Activated T-cell treated with anti-CD3 and anti-CD28 coated beads for 24 hours (primary cell): ENCODE results near the gene XRCC5.
A peak's percentile ranks its signal among the peaks of the same experiment; 100 is the strongest.
"Not testable (repeated sequence)": the region's sequence is repeated elsewhere in the genome, so short reads cannot be mapped to it uniquely, and the experiment has no call there.

Source experiments
- DNase-seq: peaks from one replicate; pipeline ENCODE4 v3.0.0-alpha.2; 2020; ENCODE audit warnings: low read depth

XRCC5 gene

DNA sequence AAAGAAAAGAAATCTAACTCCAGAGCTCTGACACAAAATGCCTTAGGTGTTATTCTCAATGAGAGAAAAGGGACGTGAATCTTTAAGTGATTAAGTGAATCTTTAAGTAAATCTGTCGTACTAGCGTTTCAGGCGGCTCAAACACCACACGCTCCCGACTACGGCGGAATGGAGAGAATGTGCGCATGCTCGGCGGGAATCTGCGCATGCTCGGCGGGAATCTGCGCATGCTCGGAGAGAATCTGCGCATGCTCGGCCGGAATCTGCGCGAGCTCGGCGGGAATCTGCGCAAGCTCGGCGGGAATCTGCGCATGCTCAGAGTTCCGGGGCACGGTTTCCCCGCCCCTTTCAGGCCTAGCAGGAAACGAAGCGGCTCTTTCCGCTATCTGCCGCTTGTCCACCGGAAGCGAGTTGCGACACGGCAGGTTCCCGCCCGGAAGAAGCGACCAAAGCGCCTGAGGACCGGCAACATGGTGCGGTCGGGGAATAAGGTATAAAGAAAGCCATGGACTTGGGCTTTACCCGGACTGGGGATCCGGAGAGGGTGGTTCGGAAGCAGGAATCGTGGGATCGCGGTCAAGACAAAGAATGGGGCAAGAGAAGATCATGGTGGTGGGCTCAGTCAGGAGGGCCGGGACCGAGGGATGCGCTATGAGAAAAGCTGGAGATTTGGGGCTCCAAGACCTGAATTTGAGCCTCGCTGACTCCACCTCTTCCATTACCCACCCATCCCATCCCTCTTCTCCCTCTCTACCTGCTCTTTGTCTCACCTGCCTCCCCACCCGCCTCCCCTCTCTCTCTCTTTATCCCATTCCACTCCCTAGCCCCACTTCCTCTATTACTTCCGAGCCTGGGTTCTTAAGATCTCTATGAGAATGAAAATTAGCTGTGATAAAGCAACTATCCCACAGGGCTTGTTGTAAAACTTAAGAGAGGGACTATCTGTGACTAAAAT lies at the start of gene XRCC5:
Gene XRCC5 (plus strand): TSS at position 382 of the 955 bp plus-strand sequence. CDS start 89 bp downstream, at position 471.
- DNase-seq, result peak; percentile 97

DNA sequence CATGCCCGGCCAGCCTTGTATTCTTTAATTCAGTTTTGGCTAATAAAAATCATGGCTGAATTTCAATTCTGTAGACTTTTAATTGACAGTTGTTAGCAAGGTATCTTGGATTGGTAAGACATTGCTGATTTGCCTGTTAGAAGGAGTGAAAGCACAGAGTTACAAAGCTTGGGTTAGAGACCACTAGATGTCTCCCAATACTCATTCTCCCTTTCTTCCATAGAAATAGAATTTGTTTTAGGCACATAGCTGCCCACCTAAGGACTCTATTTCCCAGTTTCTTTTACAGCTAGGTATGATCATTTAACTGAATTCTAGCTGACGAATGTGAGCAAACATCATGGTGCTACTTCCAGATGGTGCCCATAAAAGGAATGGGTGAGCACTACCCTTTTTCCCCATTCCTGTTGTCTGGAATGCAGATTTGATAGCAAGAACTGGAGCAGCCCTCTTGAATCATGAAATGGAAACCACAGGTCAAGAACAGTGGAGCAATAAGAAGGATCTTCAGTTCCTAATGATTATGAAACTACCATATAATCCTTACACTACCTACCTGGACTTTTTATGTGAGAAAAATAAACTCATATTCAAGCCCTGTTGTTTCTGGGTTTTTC lies 45.0 kb upstream of the XRCC5 start:
- DNase-seq, result no peak

DNA sequence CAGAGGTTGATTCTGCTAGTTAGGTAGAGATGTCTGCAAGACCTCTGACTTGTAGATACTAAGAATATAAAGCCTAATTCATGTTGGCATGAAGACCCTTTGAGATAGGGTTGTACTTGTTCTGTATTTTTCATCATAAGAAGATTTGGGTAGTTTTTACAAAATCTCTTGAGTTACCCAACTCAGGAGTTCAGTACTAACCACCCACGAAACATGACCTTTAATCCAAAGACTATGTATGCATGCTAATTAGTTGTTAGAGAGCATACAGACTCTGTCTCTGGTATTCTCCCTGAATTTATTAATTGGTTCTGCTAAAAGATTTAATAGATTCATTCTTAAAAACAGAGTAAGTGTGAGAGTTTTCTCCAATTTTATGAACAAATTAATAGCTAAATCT lies 44.5 kb upstream of the XRCC5 start:
- no peak for DNase-seq

DNA sequence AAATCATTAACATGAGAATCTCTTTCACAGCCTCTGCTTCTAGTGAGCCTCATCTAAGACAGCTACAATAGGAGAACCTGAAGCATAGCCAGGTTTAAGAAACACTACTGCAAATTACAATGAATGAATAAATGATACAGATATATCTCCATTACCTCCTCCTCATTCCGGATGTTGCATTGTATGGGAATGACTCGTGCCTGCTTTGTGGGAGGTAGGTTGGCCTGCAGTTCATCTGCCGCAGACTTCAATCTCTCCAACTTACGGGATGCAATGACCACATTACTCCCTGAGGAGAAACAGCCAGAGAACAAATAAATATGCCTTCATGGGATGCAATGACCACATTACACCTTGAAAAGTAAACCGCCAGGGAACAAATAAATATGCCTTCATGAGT lies 42.9 kb upstream of the XRCC5 start:
- DNase-seq, result no peak

DNA sequence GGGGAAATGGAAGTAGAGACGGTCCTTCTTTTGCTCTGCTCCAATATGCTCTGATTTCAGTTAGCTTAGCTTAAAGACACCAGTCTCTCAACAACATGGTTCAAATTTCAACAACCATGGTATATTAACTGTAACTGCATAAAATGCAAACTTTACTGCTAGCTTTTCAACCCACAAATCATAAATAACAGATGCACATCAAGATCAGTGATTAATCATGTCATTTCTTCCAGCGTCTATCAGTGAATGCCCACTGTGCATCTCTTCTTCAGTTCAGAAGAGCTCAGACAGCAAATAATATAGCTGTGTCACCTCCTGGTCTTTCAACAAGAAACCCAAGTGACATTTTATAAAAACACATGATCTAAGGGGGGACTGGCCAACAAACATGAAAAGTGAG lies 40.1 kb upstream of the XRCC5 start:
- no peak for DNase-seq

DNA sequence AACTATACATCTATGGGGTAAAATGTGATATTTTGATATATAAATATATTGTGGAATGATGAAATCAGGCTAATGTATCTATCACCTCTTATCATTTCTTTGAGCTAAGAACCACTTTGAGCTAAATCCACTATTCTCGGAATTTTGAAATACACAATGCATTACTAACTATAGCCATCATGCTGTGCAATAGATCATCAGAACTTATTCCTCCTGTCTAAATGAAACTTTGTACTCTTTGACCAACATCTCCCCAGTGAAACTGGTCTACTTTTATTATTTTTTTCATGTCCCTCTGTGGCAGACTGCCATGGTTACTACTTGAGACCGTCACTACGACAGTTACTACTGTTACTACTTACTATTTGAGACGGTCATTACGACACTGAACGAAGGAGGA lies 39.0 kb upstream of the XRCC5 start:
- no peak for DNase-seq

DNA sequence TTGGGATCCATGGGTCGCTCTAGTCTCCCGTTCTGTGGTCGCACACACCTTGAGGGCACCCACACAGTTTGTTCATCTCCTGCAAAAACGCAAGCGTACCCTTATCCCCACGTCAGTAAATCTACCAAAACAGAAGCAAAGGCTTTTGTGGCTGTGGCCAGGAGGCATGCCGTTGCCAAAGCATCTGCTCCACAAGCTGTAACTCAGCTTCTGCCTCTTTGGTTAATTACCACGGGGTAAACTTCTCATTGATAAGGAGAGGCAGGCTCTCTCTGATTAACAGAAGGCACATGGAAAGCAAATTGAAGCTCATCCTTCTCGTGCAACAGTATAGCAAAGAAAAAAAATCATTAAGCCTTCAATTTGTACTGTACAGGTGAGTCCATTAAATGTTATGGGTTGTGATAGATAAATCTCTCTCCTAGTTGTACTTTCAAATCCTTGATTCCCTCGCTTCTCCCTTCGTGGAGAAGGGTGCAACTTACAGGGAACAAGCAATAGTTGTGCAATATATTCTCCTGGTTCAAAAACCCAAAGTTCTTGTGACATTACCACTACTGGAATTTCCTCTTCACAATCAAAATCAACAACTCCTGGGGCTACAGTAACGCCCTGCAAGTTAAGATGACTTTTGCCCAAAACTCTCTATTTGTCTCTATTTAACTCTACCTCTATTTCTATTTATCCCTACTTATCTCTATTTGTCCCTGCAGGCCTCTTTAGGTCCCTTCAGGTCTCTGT lies 37.9 kb upstream of the XRCC5 start:
- DNase-seq, result no peak

DNA sequence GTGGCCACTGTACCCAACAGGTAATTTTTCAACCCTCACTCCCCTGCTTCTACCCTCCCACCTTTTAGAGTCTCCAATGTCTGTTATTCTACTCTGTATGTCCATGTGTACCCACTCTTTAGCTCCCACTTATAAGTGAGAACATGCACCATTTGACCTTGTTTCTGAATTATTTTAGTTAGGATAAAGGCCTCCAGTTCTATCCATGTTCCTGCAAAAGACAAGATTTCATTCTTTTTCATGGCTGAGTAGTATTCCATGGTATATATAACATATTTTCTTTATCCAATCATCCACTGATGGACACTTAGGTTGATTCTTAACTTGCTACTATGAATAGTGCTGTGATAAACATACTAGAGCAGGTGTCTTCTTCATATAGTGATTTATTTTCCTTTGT lies 36.7 kb upstream of the XRCC5 start:
- no peak for DNase-seq

DNA sequence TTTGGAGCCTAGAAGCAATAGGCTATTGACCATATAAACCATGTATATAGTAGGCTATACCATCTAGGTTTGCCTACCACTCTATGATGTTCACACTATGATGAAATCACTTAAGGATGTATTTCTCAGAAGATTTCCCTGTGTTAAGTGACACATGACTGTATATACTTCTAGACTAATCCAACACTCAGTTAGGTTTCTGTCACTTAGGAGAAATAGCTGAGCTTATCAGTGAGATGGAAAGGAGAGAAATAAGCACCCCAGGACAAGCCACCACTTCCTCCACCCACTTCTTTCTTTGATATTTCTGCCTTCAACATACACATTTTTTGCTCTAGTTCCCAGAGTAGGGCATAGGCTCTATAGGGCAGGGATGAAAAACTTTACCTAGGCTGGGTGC lies 35.4 kb upstream of the XRCC5 start:
- no peak for DNase-seq

DNA sequence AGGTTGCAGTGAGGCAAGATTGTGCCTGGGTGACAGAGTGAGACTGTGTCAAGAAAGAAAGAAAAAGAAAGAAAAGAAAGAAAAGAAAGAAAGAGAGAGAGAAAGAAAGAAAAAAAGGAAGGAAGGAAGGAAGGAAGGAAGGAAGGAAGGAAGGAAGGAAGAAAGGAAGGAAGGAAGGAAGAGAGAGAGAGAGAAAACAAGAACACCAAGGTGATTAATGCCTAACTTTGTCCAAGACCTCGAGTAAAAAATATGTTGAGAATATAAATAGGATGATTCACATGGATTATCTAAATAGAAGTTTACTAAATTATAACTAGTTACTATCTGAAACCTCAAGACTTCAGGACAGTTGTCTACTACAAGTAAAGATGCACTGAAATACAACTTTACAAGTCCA lies 34.8 kb upstream of the XRCC5 start:
- DNase-seq, result no peak

DNA sequence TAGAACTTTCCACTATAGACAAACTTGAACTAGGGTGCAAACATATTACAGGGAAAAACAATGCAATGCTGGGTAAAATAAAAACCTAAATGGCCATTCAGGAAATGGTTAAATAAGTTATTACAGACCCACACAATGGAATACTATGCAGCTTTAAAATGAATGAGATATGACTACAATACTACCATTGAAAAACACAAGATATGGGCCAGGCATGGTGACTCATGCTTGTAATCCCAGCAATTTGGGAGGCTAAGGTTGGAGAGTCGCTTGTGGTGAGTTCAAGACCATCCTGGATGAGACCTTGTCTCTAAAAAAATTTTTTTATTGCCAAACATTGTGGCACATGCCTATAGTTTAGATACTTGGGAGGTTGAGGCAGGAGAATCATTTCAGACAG lies 34.4 kb upstream of the XRCC5 start:
- DNase-seq, result no peak

DNA sequence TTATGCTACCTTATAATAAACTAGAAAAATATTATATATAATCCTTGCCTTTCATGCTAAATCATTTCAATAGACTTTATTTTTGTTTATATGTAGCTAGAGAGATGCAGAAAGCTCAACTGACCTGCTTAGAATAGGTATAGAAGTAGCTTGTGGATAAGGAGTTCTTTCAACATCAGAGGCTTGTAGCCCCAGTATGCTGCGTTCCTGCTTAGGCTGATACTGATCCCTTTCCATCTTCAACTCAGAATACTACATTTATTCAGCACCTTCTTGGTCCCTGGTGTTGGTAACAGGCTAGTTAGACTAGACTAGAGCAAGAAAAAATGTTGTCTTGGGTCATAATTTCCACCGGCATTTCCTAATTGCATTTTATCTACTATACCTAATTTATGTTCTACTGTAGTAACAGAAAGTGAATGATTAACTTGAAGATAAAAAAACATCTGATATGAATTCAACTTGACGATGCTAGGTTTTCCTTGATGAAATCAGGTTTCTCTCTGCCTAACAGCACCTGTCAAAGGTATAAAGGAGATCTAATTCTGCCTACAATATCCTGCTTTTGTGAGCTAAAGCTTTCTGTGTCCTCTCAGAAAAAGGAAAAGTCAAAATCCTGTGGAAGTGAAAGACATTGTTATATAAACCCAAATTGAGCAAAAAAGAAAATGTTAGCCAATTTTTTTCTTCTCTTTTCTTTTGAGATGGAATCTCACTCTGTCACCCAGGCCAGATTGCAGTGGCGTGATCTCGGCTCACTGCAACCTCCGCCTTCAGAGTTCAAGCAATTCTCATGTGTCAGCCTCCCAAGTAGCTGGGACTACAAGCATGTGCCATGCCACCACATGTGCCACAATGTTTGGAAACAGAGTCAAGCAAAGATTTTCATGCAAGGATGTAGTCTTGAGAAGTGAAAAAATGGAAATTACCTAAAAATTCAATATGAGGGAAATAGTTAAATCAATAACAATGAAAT lies 33.4 kb upstream of the XRCC5 start:
- no peak for DNase-seq

DNA sequence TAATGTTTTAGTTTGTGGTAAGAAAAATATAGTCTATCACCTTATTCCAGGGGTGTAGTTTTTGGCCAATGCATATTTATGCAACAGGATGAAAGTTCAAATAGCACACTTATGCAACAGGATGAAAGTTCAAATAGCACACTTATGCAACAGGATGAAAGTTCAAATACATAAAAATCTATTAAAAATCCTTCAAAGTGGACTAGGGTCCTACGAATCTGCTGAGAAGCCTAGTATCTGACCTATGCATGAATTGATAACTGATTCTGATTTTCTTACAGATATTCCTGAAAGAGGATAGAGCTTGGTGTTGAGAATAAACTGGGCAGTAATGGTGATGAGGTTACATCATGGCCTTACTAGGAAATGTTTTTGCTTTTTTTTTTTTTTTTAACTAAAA lies 30.4 kb upstream of the XRCC5 start:
- no peak for DNase-seq

DNA sequence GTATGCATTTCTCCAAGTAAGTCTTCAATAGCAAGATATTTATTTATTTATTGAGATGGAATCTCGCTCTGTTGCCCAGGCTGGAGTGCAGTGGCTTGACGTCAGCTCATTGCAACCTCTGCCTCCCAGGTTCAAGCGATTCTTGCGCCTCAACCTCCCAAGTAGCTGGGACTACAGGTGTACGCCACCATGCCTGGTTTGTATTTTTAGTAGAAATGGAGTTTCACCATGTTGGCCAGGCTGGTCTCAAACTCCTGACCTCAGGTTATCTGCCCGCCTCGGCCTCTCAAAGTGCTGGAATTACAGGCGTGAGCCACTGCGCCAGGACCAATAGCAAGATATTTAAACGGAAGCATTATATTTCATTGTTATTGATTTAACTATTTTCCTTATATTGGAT lies 29.1 kb upstream of the XRCC5 start:
- not testable (repeated sequence) for DNase-seq

DNA sequence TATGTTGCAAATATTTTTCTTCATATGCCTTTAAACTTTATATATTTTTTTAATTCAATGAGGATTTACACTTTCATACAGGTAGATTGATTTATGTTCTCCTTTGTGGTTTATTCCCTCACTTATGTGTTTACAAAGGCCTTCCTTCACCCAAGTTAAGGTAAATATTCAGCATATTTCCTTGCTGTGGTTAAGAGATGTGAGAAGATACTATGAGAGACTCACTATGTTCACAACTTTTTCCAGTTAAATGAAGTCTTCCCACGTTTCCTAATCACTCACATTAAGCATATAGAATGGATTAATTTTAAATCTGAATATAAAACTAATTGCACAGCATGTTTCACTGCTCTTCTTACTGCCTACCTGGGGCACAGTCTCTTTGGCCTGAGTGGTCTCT lies 28.1 kb upstream of the XRCC5 start:
- no peak for DNase-seq

DNA sequence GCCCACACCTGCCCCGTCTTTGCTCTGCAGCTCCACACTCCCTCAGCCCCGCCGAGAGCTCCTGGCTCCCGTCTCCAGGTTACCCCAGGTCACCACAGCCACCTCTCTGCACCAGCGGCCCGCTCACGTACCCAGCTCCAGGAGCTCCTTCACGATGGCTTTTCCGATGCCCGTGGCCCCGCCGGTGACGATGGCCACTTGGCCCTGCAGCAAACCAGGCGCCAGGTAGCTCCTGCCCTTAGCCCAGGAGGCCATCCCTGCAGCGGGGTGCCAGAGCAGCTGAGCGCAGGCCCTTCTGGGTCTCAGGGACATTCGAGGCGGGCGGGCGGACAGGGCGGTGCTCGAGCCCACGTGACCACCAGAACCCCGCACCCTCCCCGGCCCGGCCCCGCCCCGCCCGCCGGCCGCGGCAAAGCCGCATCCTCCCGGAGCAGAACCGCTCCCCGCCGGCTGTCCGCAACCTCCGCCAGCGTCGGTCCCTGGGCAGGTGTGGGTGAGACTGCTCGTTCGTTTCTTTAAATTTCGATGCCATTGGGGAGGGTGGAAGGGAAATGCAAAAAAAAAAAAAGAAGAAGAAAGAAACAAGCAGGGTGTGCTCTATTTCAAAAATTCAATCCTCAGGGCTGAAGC lies 27.5 kb upstream of the XRCC5 start, which contains the start of the genes PECR and TMEM169:
Gene PECR (minus strand): TSS at position 323 of the 630 bp plus-strand sequence. CDS start 68 bp downstream, at position 255.
Gene TMEM169 (plus strand): TSS at position 433 of the 630 bp plus-strand sequence. CDS start 14,045 bp downstream, outside the sequence.
- peak; percentile 66 for DNase-seq

DNA sequence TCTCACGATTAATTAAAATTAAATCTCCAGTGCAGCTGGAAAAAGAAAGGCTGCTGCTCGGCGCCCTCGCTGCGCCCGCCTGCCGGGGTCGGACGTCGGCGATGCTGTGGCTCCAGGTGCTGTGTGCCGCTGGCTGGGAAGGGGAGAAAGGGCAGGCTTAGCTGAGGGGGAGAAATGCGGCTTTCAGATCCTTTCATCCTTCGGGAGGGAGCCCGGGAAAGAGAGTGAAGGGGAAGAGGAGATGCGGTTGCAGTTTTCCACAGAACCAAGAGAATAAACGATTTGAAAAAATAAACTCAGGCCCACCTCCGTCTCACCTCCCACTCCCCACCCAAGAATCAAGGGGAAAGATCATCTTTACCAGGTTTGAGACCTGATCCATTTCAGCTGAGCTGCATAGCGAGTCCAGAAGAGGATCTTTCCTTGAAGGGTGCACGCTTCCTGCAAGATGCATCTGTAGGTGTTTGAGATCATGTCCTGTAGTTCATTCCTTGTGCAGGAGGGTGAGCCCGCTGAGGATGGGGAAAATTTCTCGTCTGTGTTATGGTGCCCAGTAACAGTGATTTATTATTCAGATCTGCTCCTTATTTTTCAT lies 26.9 kb upstream of the XRCC5 start:
- DNase-seq, result no peak

DNA sequence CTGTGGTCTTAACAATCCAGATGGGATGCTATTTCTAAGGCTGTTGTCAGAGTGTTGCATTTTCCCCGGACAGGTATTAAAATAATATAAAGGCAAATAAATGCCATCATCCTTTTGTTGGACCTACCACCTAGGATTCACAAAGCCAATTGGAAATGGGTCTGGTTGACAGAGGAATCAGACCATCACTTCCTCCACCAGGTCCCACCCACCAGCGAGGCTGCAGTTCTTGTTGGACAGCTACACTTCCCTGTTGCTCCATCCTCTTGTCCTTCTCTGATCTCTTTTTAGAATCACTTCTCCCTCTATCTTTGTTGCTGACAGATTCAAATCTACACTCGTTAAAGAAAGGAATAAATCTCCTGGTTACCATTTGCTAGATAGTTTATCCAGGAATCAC lies 26.3 kb upstream of the XRCC5 start:
- DNase-seq, result no peak

DNA sequence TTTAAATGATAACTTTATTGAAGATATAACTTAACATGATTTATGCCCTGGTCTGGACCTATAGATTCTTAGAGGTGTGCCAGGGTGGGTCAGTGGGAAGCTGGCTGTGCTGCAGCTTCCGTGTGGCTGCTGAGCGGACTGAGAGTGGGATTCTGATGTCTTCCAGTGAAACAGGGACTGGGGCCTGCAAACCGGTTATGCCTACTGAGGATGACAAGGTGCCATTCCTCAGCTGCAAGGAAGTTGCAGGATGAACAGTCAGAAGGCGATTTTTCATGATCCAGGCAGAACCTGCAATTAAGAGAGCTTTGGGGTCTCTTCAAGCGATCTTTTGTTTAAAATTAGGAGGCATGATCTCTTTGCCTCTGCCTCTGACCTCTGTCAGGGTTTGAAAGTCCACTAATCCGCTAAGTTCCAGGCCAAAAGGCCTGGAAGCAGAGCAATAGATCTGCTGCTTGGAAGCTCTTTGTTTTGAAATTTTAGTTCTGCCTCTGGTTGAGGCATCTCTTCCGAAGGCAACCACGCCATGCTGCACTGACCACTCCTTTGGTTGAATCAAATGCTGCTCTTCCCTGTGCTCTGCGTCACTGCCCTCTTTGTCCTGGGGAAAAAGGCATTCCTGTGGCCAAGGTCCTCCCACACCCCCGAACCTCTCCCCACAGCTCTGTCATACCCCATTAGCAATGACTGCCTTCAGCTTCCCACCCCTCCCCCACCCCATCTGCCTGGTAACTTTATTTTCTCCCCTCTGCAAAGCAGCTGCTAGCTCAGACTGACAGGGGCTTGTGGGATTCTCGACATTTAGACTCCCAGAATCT lies 25.5 kb upstream of the XRCC5 start:
- no peak for DNase-seq

DNA sequence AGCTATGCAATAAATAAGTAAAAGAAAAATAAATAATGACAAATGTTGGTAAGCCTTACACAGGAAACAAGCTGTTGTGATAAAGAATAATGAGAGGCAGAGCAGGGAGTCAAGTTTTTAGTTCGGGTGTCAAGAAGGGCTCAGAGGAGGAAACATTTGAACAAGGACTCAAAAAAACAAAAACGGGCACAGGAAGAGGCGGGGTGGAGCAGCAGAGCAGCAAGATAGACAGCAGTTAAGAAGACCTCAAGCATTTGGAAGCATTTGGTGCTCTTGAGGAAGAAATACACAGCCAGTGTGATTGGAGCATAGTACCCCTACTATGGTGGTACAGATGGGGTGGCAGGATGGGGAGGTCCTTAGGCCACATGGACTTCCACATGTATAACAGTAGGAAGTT lies 24.6 kb upstream of the XRCC5 start:
- no peak for DNase-seq
